Measurements from ENCODE around the gene BAMBI.

The BAMBI gene

GRCh38 chr10:28677888-28678686 is 766 bp downstream of the BAMBI start (continued):
- TF ChIP-seq ZNF513 (tag by site-specific recombination; IDR thresholded peaks at IDR 0.05): no peak
- no peak for TF ChIP-seq CTCF (tag by site-specific recombination; IDR thresholded peaks at IDR 0.05)
- no peak for TF ChIP-seq ZNF18 (tag by site-specific recombination; IDR thresholded peaks at IDR 0.05)
- TF ChIP-seq ZIC2 (tag by site-specific recombination; IDR thresholded peaks at IDR 0.05): peak; percentile 97
- peak; percentile 34; the same call in 1 of the 2 replicates for TF ChIP-seq WT1 (tag by site-specific recombination; IDR thresholded peaks at IDR 0.05)
- TF ChIP-seq SP2 (tag by site-specific recombination; IDR thresholded peaks at IDR 0.05): no peak
- no peak for TF ChIP-seq ZNF629 (tag by site-specific recombination; IDR thresholded peaks at IDR 0.05)
- TF ChIP-seq ZBTB44 (tag by site-specific recombination; IDR thresholded peaks at IDR 0.05): no peak
- 0 out of 2 replicates have a peak, but pooled peaks have one; percentile 32 for TF ChIP-seq ZSCAN23 (tag by site-specific recombination; IDR thresholded peaks at IDR 0.05)
- 0 out of 2 replicates have a peak, but pooled peaks have one; percentile 21 for TF ChIP-seq ZNF561 (tag by site-specific recombination; IDR thresholded peaks at IDR 0.05; ENCODE audit: borderline replicate concordance)
- peak; percentile 82 for TF ChIP-seq ZBTB26 (tag by site-specific recombination; optimal IDR thresholded peaks at IDR 0.05)
- no peak for TF ChIP-seq KLF7 (tag by site-specific recombination; IDR thresholded peaks at IDR 0.05; ENCODE audit: borderline replicate concordance)
- TF ChIP-seq ZNF121 (tag by site-specific recombination; IDR thresholded peaks at IDR 0.05): no peak
- TF ChIP-seq ZNF354C (tag by site-specific recombination; IDR thresholded peaks at IDR 0.05; ENCODE audit: borderline replicate concordance, low read depth): no peak
- 0 out of 2 replicates have a peak, but pooled peaks have one; percentile 18 for TF ChIP-seq ZNF623 (tag by site-specific recombination; IDR thresholded peaks at IDR 0.05)
- no peak for TF ChIP-seq ZNF488 (tag by site-specific recombination; IDR thresholded peaks at IDR 0.05)
- no peak for TF ChIP-seq OSR2 (tag by site-specific recombination; IDR thresholded peaks at IDR 0.05)
- TF ChIP-seq ZNF404 (tag by site-specific recombination; IDR thresholded peaks at IDR 0.05): no peak
- TF ChIP-seq REPIN1 (tag by site-specific recombination; IDR thresholded peaks at IDR 0.05; ENCODE audit: low read depth): no peak
- TF ChIP-seq IKZF3 (tag by site-specific recombination; IDR thresholded peaks at IDR 0.05): no peak; the same call in 1 of the 2 replicates
- no peak for TF ChIP-seq ZNF660 (tag by site-specific recombination; IDR thresholded peaks at IDR 0.05)
- TF ChIP-seq ZNF544 (tag by site-specific recombination; IDR thresholded peaks at IDR 0.05): no peak
- TF ChIP-seq PRDM4 (tag by site-specific recombination; IDR thresholded peaks at IDR 0.05): no peak; the same call in 1 of the 2 replicates
- TF ChIP-seq PRDM10 (tag by site-specific recombination; IDR thresholded peaks at IDR 0.05): no peak
